ENCODE data around the gene TMEM125. TPM values are rescaled to one million over a fixed set of nuclear protein-coding genes. Genes with fewer than 3 reads are reported as not detected.
A peak's percentile ranks its signal among the peaks of the same experiment; 100 is the strongest.

The TMEM125 gene
- total RNA-seq, 1 experiment from 2014 or later: 65.2 TPM

GRCh38 chr1:43274125-43274803 lies 4.5 kb downstream of the TMEM125 start:
- DNase-seq (ENCODE audit: low spot score): peak; percentile 76

GRCh38 chr1:43274804-43275180 lies 5.0 kb downstream of the TMEM125 start:
- no peak for DNase-seq (ENCODE audit: low spot score)

- no peak for DNase-seq (ENCODE audit: low spot score)
Observed at GRCh38 chr1:43275826-43276620, 6.2 kb downstream of the TMEM125 start.

- no peak for DNase-seq (ENCODE audit: low spot score)
Observed at GRCh38 chr1:43276673-43277072, 6.9 kb downstream of the TMEM125 start.

GRCh38 chr1:43277116-43277876 lies 7.5 kb downstream of the TMEM125 start:
- DNase-seq (ENCODE audit: low spot score): no peak

GRCh38 chr1:43279161-43279560 lies 9.4 kb downstream of the TMEM125 start:
- DNase-seq (ENCODE audit: low spot score): no peak

GRCh38 chr1:43279666-43280065 lies 9.9 kb downstream of the TMEM125 start:
- no peak for DNase-seq (ENCODE audit: low spot score)

GRCh38 chr1:43280692-43281091 lies 10.9 kb downstream of the TMEM125 start:
- no peak for DNase-seq (ENCODE audit: low spot score)

GRCh38 chr1:43282220-43283195 lies 12.7 kb downstream of the TMEM125 start:
- DNase-seq (ENCODE audit: low spot score): no peak

- no peak for DNase-seq (ENCODE audit: low spot score)
Observed at GRCh38 chr1:43284065-43284464, 14.3 kb downstream of the TMEM125 start.

GRCh38 chr1:43284546-43285110 lies 14.8 kb downstream of the TMEM125 start:
- DNase-seq (ENCODE audit: low spot score): peak; percentile 33

- peak; percentile 96 for DNase-seq (ENCODE audit: low spot score)
Observed at GRCh38 chr1:43285269-43285990, 15.6 kb downstream of the TMEM125 start, which contains the start of gene C1orf210. Gene C1orf210, minus strand, starts transcription at chr1:43285581. Its CDS starts 2,311 bp downstream, at chr1:43283270.

- DNase-seq (ENCODE audit: low spot score): no peak
Observed at GRCh38 chr1:43286115-43286514, 16.3 kb downstream of the TMEM125 start.

GRCh38 chr1:43286533-43286932 lies 16.8 kb downstream of the TMEM125 start:
- no peak for DNase-seq (ENCODE audit: low spot score)

GRCh38 chr1:43288058-43288784 lies 18.4 kb downstream of the TMEM125 start:
- DNase-seq (ENCODE audit: low spot score): no peak

- DNase-seq (ENCODE audit: low spot score): no peak
Observed at GRCh38 chr1:43288785-43289706, 19.3 kb downstream of the TMEM125 start.

- no peak for DNase-seq (ENCODE audit: low spot score)
Observed at GRCh38 chr1:43292216-43292615, 22.4 kb downstream of the TMEM125 start.

GRCh38 chr1:43292679-43293078 lies 22.9 kb downstream of the TMEM125 start:
- no peak for DNase-seq (ENCODE audit: low spot score)
